OCI-M2 (cell line): Measurements from ENCODE around the gene BANF1.

ENCODE experiments used
- DNase-seq: peaks from one replicate; lab custom pipeline; 2025; ENCODE audit not compliant: unreplicated experiment; lab: John Stamatoyannopoulos, UW

Gene BANF1

GRCh38 chr11:65978391-65979238 is 23.7 kb upstream of the BANF1 start:
- no peak for DNase-seq

- no peak for DNase-seq
Measured at GRCh38 chr11:65979261-65979759, 23.0 kb upstream of the BANF1 start.

GRCh38 chr11:65981101-65981740 is 21.1 kb upstream of the BANF1 start:
- DNase-seq = no peak

GRCh38 chr11:65981972-65982823 is 20.1 kb upstream of the BANF1 start:
- DNase-seq = no peak

- no peak for DNase-seq
Measured at GRCh38 chr11:65982824-65983588, 19.3 kb upstream of the BANF1 start.

GRCh38 chr11:65983589-65983987 is 18.7 kb upstream of the BANF1 start:
- no peak for DNase-seq

GRCh38 chr11:65987336-65987735 is 15.0 kb upstream of the BANF1 start:
- DNase-seq = no peak

- DNase-seq = peak; percentile 66
Measured at GRCh38 chr11:65988791-65989592, 13.3 kb upstream of the BANF1 start.

- no peak for DNase-seq
Measured at GRCh38 chr11:65992056-65992455, 10.2 kb upstream of the BANF1 start.

- DNase-seq = no peak
Measured at GRCh38 chr11:65997286-65997685, 5.0 kb upstream of the BANF1 start.

- DNase-seq = no peak
Measured at GRCh38 chr11:66002648-66003225, 434 bp downstream of the BANF1 start.

- DNase-seq = no peak
Measured at GRCh38 chr11:66003291-66003690, 988 bp downstream of the BANF1 start.

GRCh38 chr11:66004186-66004585 is 1.9 kb downstream of the BANF1 start:
- DNase-seq = no peak

GRCh38 chr11:66006134-66006890 is 4.0 kb downstream of the BANF1 start:
- DNase-seq = no peak

GRCh38 chr11:66006891-66007176 is 4.5 kb downstream of the BANF1 start:
- no peak for DNase-seq

- DNase-seq = no peak
Measured at GRCh38 chr11:66007201-66007634, 4.9 kb downstream of the BANF1 start.

GRCh38 chr11:66008095-66008467 is 5.8 kb downstream of the BANF1 start:
- no peak for DNase-seq

- DNase-seq = no peak
Measured at GRCh38 chr11:66008468-66009101, 6.3 kb downstream of the BANF1 start.
